Measurements from ENCODE around the gene CRYZL1. TPM values are rescaled to one million over a fixed set of nuclear protein-coding genes. Genes with fewer than 3 reads are reported as not detected.

Gene CRYZL1
- total and polyA plus RNA-seq, 2 of the 8 experiments (the other 6 are each of a cell fraction or from before 2014, with no cell fraction given): 15.6 to 15.8 TPM

GRCh38 chr21:33642027-33642895 lies 720 bp upstream of the CRYZL1 start, which contains the start of gene ITSN1:
Gene ITSN1, plus strand, starts transcription at chr21:33642501. Its CDS starts 76,328 bp downstream, at chr21:33718829.
- peak within 1 kb of the TSS; percentile 99 for H2AFZ ChIP-seq (ENCODE audit: low read length)
- no peak within 1 kb of the TSS for H3K23ac ChIP-seq (ENCODE audit: insufficient read length)
- 0 out of 2 replicates have a peak, but pooled peaks cover 3% of the 10 kb centered on the region for H3K79me1 ChIP-seq (ENCODE audit: low read depth, low read length)
- peak within 1 kb of the TSS; percentile 86 to 93 (median 89) for H3K9ac ChIP-seq (replicated peaks in 1 of 4; ENCODE audit: extremely low read depth in 1 of 4, low read depth in 3 of 4, low read length in 3 of 4)
- peak within 1 kb of the TSS; percentile 98 for H4K5ac ChIP-seq (ENCODE audit: insufficient read length, low read depth, low read length)
- WGBS, 2 experiments (ENCODE audit: extremely low coverage in 1 of 2, insufficient coverage in 1 of 2, insufficient read length in 1 of 2, insufficient replicate concordance in 2 of 2, low coverage in 1 of 2, low lambda C conversion rate in 2 of 2, missing lambda C conversion rate in 1 of 2): 2% methylated on average over 13 of the region's 71 CpGs; no CpG with 5 or more reads in 1 of the 2 experiments
- H4K20me1 ChIP-seq (replicated peaks in 1 of 2; ENCODE audit: control insufficient read depth in 1 of 2, insufficient read depth in 2 of 2, low read length in 2 of 2): peaks cover 0 to 14% of the 10 kb centered on the region in 2 experiments
- H3K23me2 ChIP-seq (ENCODE audit: low read depth, low read length): peaks cover 9% of the 10 kb centered on the region
- FAIRE-seq: peak; percentile 90
- peak within 1 kb of the TSS; percentile 81 for H2BK120ac ChIP-seq (replicated peaks; ENCODE audit: low read depth, low read length)
- H3K4me2 ChIP-seq (ENCODE audit: insufficient read depth in 1 of 2, low read depth in 2 of 2, low read length in 2 of 2): peak within 1 kb of the TSS; percentile 86 to 94
- H3K79me2 ChIP-seq (ENCODE audit: control insufficient read depth in 1 of 2, insufficient read depth in 2 of 2, low read length in 2 of 2): peaks cover 17 to 57% of the 10 kb centered on the region in 2 experiments
- no peaks in the 10 kb centered on the region for H3K27me3 ChIP-seq (replicated peaks in 1 of 4; ENCODE audit: control insufficient read depth in 3 of 4, extremely low read depth in 1 of 4, insufficient read depth in 3 of 4, low read length in 3 of 4)
- H2BK20ac ChIP-seq (ENCODE audit: low read length): 0 out of 2 replicates have a peak within 1 kb of the TSS, but pooled peaks have one; percentile 61
- no peak within 1 kb of the TSS for H3K14ac ChIP-seq (ENCODE audit: insufficient read length)
- H4K91ac ChIP-seq (replicated peaks; ENCODE audit: insufficient read length, low read length): peak within 1 kb of the TSS; percentile 77
- H3K4me1 ChIP-seq (replicated peaks in 1 of 4; ENCODE audit: control insufficient read depth in 3 of 4, insufficient read depth in 4 of 4, low read length in 3 of 4): peaks cover 0 to 4% (median 0%) of the 10 kb centered on the region in 4 experiments; a peak in 2 of 7 replicates
- peak within 1 kb of the TSS; percentile 78 for H3K56ac ChIP-seq (replicated peaks; ENCODE audit: insufficient read length, low read depth, low read length)
- DNase-seq (ENCODE audit: low read depth in 1 of 2, low spot score in 2 of 2): peak; percentile 98 to 99
- no peaks in the 10 kb centered on the region for H3K36me3 ChIP-seq (ENCODE audit: control insufficient read depth in 2 of 4, insufficient read depth in 4 of 4, low read length in 3 of 4)
- no peaks in the 10 kb centered on the region for H3K9me3 ChIP-seq (ENCODE audit: insufficient read depth in 2 of 2, low read depth in 1 of 2, low read length in 1 of 2)
- peak within 1 kb of the TSS; percentile 81 for H2BK15ac ChIP-seq (ENCODE audit: low read length)
- peak within 1 kb of the TSS; percentile 86 for H2BK12ac ChIP-seq (ENCODE audit: low read depth, low read length)
- H2BK5ac ChIP-seq (ENCODE audit: low read depth, low read length): peak within 1 kb of the TSS; percentile 97
- peak within 1 kb of the TSS; percentile 94 for H3K27ac ChIP-seq (ENCODE audit: low read depth, low read length)
- peak within 1 kb of the TSS; percentile 90; the same call in 1 of the 2 replicates for H4K8ac ChIP-seq (ENCODE audit: extremely low read depth, insufficient read depth, low read length)
- ChIA-PET CTCF (ENCODE audit: partially characterized antibody) (no interaction called here), POLR2A (ENCODE audit: partially characterized antibody) (interaction anchor here (1.0 to 1.4 kb wide), 2 partner anchors 8 to 99 kb away, joined by 4 to 5 read pairs; partner anchors contain the start of gene SON)
- H3K4ac ChIP-seq (replicated peaks; ENCODE audit: insufficient read length, low read depth, low read length): peak within 1 kb of the TSS; percentile 60
- no peak within 1 kb of the TSS for H2AK5ac ChIP-seq (ENCODE audit: low read depth, low read length)
- H3K18ac ChIP-seq (ENCODE audit: extremely low read depth, low read length): peak within 1 kb of the TSS; percentile 99
- H3K4me3 ChIP-seq (ENCODE audit: extremely low read depth in 1 of 4, insufficient read depth in 2 of 4, low read depth in 3 of 4, low read length in 4 of 4): peak within 1 kb of the TSS; percentile 76 to 87 (median 80)
- TF ChIP-seq SUZ12 (IDR thresholded peaks at IDR 0.05; ENCODE audit: low read length) (no peak), PHF8 (conservative IDR thresholded peaks at IDR 0.05; ENCODE audit: low read depth, low read length) (peak; percentile 77), EZH2 (IDR thresholded peaks at IDR 0.05; ENCODE audit: low read depth, low read length, severe bottlenecking) (no peak), ZNF274 (IDR thresholded peaks at IDR 0.05; ENCODE audit: borderline replicate concordance, extremely low read depth, low read length) (no peak), CHD2 (IDR thresholded peaks at IDR 0.05; ENCODE audit: low read length) (peak; percentile 77), RBBP5 (IDR thresholded peaks at IDR 0.05; ENCODE audit: borderline replicate concordance, low read depth, low read length) (peak; percentile 97; the same call in 1 of the 2 replicates), RAD21 (IDR thresholded peaks at IDR 0.05 in 1 of 2, conservative IDR thresholded peaks at IDR 0.05 in 1 of 2; ENCODE audit: low read depth in 2 of 2, low read length in 2 of 2) (no peak), SP2 (IDR thresholded peaks at IDR 0.05; ENCODE audit: low read length) (peak; percentile 54), SP4 (IDR thresholded peaks at IDR 0.05; ENCODE audit: low read length) (peak; percentile 76), NRF1 (IDR thresholded peaks at IDR 0.05; ENCODE audit: low read depth, low read length) (no peak), POLR2A (IDR thresholded peaks at IDR 0.05; ENCODE audit: control extremely low read depth in 1 of 2, low read depth in 2 of 2, low read length in 2 of 2) (peak; percentile 67 to 77; a peak in 2 of 3 replicates)

Data from H1 (cell line).